GM12878 (cell line): Measurements from ENCODE around the gene CYP46A1. TPM values are rescaled to one million over a fixed set of nuclear protein-coding genes. Genes with fewer than 3 reads are reported as not detected.

ENCODE experiments used
- ATAC-seq: fragments of 200-7000 bp; cut with Tn5 transposase; 3 replicates; pipeline ENCODE4 v1.9.1; 2020; ENCODE audit warnings: mild to moderate bottlenecking, moderate library complexity
- BruUV-seq: library from RNA; stranded (reverse); fragments of 400-500 nt; replicated peaks from 2 replicates; lab custom pipeline; 2021; lab: Mats Ljungman, UMichigan
- CTCF ChIA-PET: fragments of 300-600 bp; sonication (Branson Sonifier 250); formaldehyde crosslinking; extraction: SDS; loops from one replicate; lab custom pipeline; 2021; ENCODE audit warnings: inconsistent platforms; lab: Yijun Ruan, JAX
- POLR2A ChIA-PET: fragments of 350-600 bp; formaldehyde crosslinking; extraction: SDS; loops from one replicate; lab custom pipeline; 2021; ENCODE audit warnings: inconsistent platforms; lab: Charles Lee
- RAD21 ChIA-PET: fragments of 300-600 bp; sonication (Branson Sonifier 250); formaldehyde crosslinking; loops from one replicate; lab custom pipeline; 2023; ENCODE audit warnings: antibody characterized with exemption; ENCODE audit not compliant: unreplicated experiment; lab: Charles Lee
- SMC1A ChIA-PET: fragments of 300-600 bp; sonication (Branson Sonifier 250); formaldehyde crosslinking; loops from one replicate; lab custom pipeline; 2023; ENCODE audit not compliant: unreplicated experiment, uncharacterized antibody; lab: Charles Lee
- DNase-seq: peaks from one replicate; pipeline ENCODE4 v3.0.0-alpha.2; 2011; ENCODE audit warnings: low read depth, low spot score
- FAIRE-seq: peaks from 3 replicates; lab custom pipeline; 2011; peaks lifted over from hg19 to GRCh38; lab: Jason Lieb, UNC
- H2AFZ ChIP-seq: 2 replicates; pipeline ENCODE4 v1.6.0; 2011; ENCODE audit warnings: low read depth, low read length, control low read depth; ENCODE audit not compliant: control insufficient read depth
- H3K27ac ChIP-seq: 2 replicates; pipeline ENCODE4 v1.5.1; 2011; ENCODE audit warnings: control low read depth; ENCODE audit not compliant: control insufficient read depth, insufficient read depth
- H3K27me3 ChIP-seq, 2 experiments: replicated peaks in 1 of 2; 2 replicates each; pipeline versions ENCODE4 v1.6.0 to v1.6.1; 2011; ENCODE audit warnings: low read length in 1 of 2; ENCODE audit not compliant: control insufficient read depth in 2 of 2, insufficient read depth in 2 of 2
- H3K36me3 ChIP-seq, 2 experiments: 2 replicates each; pipeline ENCODE4 v1.5.1; 2011; ENCODE audit warnings: low read length in 1 of 2; ENCODE audit not compliant: control insufficient read depth in 2 of 2, insufficient read depth in 2 of 2
- H3K4me1 ChIP-seq: 2 replicates; pipeline ENCODE4 v1.6.1; 2011; ENCODE audit warnings: mild to moderate bottlenecking, low read length, moderate library complexity, mixed read lengths; ENCODE audit not compliant: control insufficient read depth, insufficient read depth
- H3K4me2 ChIP-seq: 2 replicates; pipeline ENCODE4 v1.6.0; 2011; ENCODE audit warnings: control low read depth; ENCODE audit not compliant: control insufficient read depth, insufficient read depth
- H3K4me3 ChIP-seq: fragments of 200-600 bp; sonication (generic); 2 replicates; pipeline ENCODE4 v1.5.1; 2016
- H3K79me2 ChIP-seq: 2 replicates; pipeline ENCODE4 v1.6.0; 2011; ENCODE audit warnings: low read length; ENCODE audit not compliant: control insufficient read depth, insufficient read depth
- H3K9ac ChIP-seq: 2 replicates; pipeline ENCODE4 v1.8.0; 2011; ENCODE audit warnings: low read length, control low read depth, mixed read lengths; ENCODE audit not compliant: control insufficient read depth, insufficient read depth
- H3K9me3 ChIP-seq: replicated peaks from 3 replicates; pipeline ENCODE4 v1.5.1; 2011; ENCODE audit warnings: mild to moderate bottlenecking, low read length; ENCODE audit not compliant: control insufficient read depth, insufficient read depth
- H4K20me1 ChIP-seq: 2 replicates; pipeline ENCODE4 v1.6.0; 2011; ENCODE audit not compliant: control insufficient read depth, insufficient read depth
- EED ChIP-seq: sonication (generic); IDR thresholded peaks from 2 replicates; pipeline ENCODE4 v1.6.1; 2016; ENCODE audit warnings: antibody characterized with exemption, low read depth
- ELK1 ChIP-seq: IDR thresholded peaks from 2 replicates; pipeline ENCODE4 v1.6.1; 2012; ENCODE audit warnings: low read depth, low read length, improper control_type of control experiment
- KDM1A ChIP-seq: fragments of 200-600 bp; sonication (generic); IDR thresholded peaks from 2 replicates; pipeline ENCODE4 v1.6.1; 2016; ENCODE audit warnings: borderline replicate concordance
- MTA2 ChIP-seq: fragments of 450-650 bp; IDR thresholded peaks from 2 replicates; pipeline ENCODE4 v1.6.1; 2016; ENCODE audit warnings: low read depth, mild to moderate bottlenecking, moderate library complexity
- NFXL1 ChIP-seq: fragments of 450-650 bp; IDR thresholded peaks from 2 replicates; pipeline ENCODE4 v1.6.1; 2017; ENCODE audit warnings: antibody characterized with exemption, mild to moderate bottlenecking, borderline replicate concordance
- NFYB ChIP-seq: IDR thresholded peaks from 2 replicates; pipeline ENCODE4 v1.6.1; 2011; ENCODE audit warnings: low read depth, mild to moderate bottlenecking, low read length, improper control_type of control experiment, moderate library complexity; ENCODE audit not compliant: insufficient read depth
- PAX5 ChIP-seq: IDR thresholded peaks from 2 replicates; pipeline ENCODE4 v1.6.1; 2011; ENCODE audit warnings: low read depth, low read length, borderline replicate concordance
- PML ChIP-seq: IDR thresholded peaks from 2 replicates; pipeline ENCODE4 v1.6.1; 2012; ENCODE audit warnings: low read length, inconsistent platforms
- RAD21 ChIP-seq: IDR thresholded peaks from 2 replicates; pipeline ENCODE4 v1.6.1; 2011; ENCODE audit warnings: mild to moderate bottlenecking, low read depth, low read length, moderate library complexity; ENCODE audit not compliant: insufficient read depth
- RUNX3 ChIP-seq: IDR thresholded peaks from 2 replicates; pipeline ENCODE4 v1.6.1; 2012; ENCODE audit warnings: low read length, inconsistent platforms
- USF1 ChIP-seq: IDR thresholded peaks from 2 replicates; pipeline ENCODE4 v1.6.1; 2011; ENCODE audit warnings: borderline replicate concordance, low read depth, mild to moderate bottlenecking, moderate library complexity, mixed read lengths, low read length; ENCODE audit not compliant: insufficient read depth; ENCODE audit errors: extremely low read length
- YY1 ChIP-seq: IDR thresholded peaks from 2 replicates; pipeline ENCODE4 v1.6.1; 2011; ENCODE audit warnings: low read depth, mild to moderate bottlenecking, low read length
- WGBS: methylation state at CpG from one replicate; pipeline ENCODE4 v1.1.6; 2016; ENCODE audit warnings: low lambda C conversion rate; ENCODE audit not compliant: insufficient replicate concordance, insufficient coverage; ENCODE audit errors: missing lambda C conversion rate; 5-methylcytosine and 5-hydroxymethylcytosine counted together
- in situ Hi-C: fragments of 300-500 bp; cut with MboI; formaldehyde crosslinking; loops from 9 replicates; pipeline ENCODE4 v1.14.3; 2018; ENCODE audit warnings: mixed read lengths
- intact Hi-C: fragments of 100-400 bp; cut with micrococcal nuclease; formaldehyde crosslinking; loops from one replicate; pipeline ENCODE4 v1.14.2; 2022; ENCODE audit not compliant: unreplicated experiment
- polyA plus RNA-seq, 11 experiments: library from polyadenylated mRNA; depleted of rRNA in 4 of 11; unstranded in 6 of 11; stranded (reverse) in 5 of 11; fragments of >200 nt; fragmentation: Nextera tagmentation in 4 of 11; fragmentation: Illumina TruSeq in 1 of 11; extraction: Ambion mirVana in 4 of 11; extraction: Trizol in 1 of 11; gene quantifications; 1 replicate in 1 of 11; 2 replicates in 10 of 11; pipeline versions ENCODE4 v1.2.1 to v1.2.3, GENCODE V29; 2011 to 2016; ENCODE audit warnings: inconsistent platforms in 2 of 11, missing spikeins in 2 of 11, low read depth in 1 of 11
- total RNA-seq, 4 experiments: library from RNA; depleted of rRNA in 3 of 4; stranded (reverse); fragments of >200 nt in 3 of 4; fragmentation: Illumina TruSeq in 1 of 4; extraction: Trizol in 1 of 4; gene quantifications; 2 replicates each; pipeline versions ENCODE4 v1.2.1 to v1.2.3, GENCODE V29; 2013 to 2021

Gene CYP46A1
- total and polyA plus RNA-seq, 10 of the 15 experiments (the other 5 are each of a cell fraction or from before 2014, with no cell fraction given): 0.04 to 0.11 TPM; not detected in 8

- no peaks in the 10 kb centered on the region for H3K4me1 ChIP-seq
- SMC1A ChIA-PET: no interaction called here
- intact Hi-C loops: no loop called here
- DNase-seq (no peak), ATAC-seq (no peak), FAIRE-seq (no peak)
- H3K4me3 ChIP-seq: no peak overlapping the region
- H3K9ac ChIP-seq: no peak overlapping the region
- H3K27me3 ChIP-seq: peaks cover 0 to 1% of the 10 kb centered on the region in 2 experiments; a peak in 2 of 4 replicates
- TF ChIP-seq PML (no peak), MTA2 (no peak), PAX5 (no peak), USF1 (no peak), NFYB (no peak), RUNX3 (no peak), YY1 (no peak), RAD21 (no peak), EED (no peak), ELK1 (no peak), KDM1A (no peak), NFXL1 (no peak)
- no peaks in the 10 kb centered on the region for H3K9me3 ChIP-seq
- 47% methylated on average over 10 of the region's 10 CpGs for WGBS
- CTCF ChIA-PET: interaction anchor here (0.8 kb wide), 1 partner anchor 117 kb away, joined by 3 read pairs; no protein-coding TSS in a partner anchor
- no TSS peak for BruUV-seq
- no peaks in the 10 kb centered on the region for H3K79me2 ChIP-seq
- POLR2A ChIA-PET: no interaction called here
- H3K4me2 ChIP-seq: no peak overlapping the region
- RAD21 ChIA-PET: no interaction called here
- no peak overlapping the region for H2AFZ ChIP-seq
- no peaks in the 10 kb centered on the region for H4K20me1 ChIP-seq
- no peak overlapping the region for H3K27ac ChIP-seq
- in situ Hi-C loops: no loop called here
- H3K36me3 ChIP-seq: no peaks in the 10 kb centered on the region
These were observed 49.7 kb upstream of the CYP46A1 start for GRCh38 chr14:99634443-99634842.
